Activated naive CD4-positive, alpha-beta T cell treated with anti-CD3 and anti-CD28 coated beads, Interleukin-2, amount 50 U/mL, for 16 hours (primary cell): Measurements from ENCODE around the gene MEG3.

ENCODE experiments used
- DNase-seq: peaks from one replicate; pipeline ENCODE4 v3.0.0-alpha.2; 2020

Gene MEG3

DNA sequence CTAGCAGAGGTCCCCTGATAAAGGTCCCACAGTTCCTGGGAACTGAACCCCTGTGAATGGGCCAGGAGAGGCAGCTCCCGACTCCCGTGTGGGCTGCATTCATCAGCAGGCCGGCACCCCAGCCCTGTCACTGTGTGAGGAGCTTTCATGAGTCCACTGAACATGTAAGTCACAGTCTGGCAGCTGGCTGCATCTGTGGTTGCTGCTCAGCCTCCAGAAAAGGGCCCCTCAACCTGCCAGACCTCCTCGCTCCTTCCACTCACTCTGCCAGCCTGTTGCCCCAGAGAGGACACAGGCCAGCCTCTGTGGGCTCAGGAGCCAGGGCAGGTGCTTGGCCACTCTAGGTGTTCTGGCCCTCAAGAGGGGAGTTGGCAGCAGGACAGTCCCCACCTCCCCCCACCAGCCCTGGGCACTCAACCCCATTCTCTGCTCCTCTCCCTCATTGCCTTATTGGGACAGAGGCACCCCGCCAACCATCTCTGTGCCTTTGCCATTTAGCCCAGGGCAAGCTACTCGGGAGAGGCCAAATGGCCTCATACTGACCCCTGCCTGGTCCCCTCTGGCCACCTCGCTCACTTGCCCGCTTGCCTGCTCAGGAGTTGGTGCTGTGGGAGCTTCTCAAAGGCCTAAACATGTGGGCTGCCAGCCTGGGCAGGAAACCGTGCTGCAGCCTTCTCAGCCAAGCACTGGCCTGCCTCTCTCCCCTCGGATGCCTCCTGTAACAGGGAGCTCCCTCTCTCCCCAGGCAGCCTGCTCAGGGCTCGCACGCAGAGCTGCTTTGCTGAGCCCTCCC, 75.7 kb downstream of the MEG3 start:
- DNase-seq: no peak

DNA sequence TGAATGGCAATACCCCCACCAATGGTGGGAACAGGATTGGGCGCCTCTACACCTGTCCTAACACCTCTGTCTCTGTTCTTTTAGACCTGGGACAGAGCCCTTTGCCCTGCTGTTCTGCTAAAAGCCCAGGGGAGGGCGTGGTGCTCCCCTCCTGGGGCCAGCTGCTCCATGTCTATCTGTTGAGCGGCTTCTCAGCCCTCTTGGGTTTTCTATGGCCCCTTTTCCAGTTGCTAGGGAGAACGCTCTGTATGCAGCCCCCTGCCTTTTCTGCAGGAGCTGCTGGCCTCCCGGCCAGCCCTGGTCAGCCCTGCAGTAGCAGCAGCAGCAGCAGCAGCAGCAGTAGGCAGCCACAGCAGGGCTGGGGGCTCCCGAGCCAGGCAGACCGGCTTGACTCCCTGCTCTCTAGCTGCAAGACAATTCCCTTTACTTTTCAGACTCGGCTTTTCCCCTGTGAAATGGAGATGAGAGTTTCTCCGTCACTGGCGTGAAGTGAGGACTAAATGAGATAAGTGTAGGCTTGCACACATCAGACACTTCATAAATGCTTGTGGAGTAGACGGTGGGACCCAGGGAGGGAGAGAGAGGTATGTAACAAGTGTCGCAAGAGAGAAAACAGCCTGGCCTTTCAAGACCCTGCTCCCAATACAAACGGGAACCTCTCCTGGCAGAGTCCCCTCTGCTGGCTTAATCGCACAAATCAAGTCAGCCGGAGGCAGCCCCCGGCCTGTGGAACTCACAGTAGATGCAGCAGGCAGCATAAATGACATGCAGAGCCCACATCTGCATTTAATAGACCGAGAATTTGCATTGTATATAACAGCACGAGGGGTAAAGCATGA, 76.6 kb downstream of the MEG3 start:
- DNase-seq: no peak

DNA sequence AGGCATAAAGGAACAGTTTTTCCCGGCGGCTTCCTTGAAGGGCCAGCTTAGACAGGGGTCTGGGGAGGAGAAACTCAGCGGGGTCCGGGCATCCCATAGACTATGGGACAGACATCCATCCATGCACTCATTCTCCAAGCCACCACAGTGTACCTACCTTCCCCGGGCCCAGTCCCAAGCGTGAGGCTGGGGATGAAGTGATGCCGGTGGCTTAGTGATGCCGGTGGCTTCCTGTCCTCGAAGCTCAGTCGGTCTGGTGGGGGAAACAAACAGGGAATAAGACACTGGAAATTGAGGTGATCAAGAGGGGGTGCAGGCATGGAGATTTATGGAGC, 77.2 kb downstream of the MEG3 start:
- DNase-seq: no peak

DNA sequence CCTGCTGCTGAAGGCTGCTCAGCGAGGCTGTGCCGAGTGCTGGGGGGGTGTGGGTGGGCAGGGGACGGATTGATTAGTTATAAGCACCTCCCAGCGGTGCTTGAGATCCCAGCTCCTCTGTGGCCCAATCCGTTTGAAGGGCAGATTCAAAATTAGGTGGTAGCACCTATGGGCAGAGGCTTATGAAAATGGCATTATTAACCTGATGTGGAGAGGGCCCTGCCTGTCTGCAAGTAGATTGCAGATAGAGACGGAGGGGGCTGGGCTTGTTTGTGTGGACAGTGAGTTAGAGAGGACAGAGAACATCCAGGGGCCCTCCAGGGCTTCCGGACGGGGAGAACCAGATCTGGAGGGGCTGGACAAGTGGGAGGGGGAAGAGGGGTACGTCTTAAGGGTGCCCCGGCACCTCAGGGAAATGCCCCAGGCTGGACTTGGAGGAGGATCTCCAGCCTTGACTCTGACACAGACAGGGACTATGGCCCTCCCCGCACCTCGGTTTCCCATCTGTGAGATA, 77.8 kb downstream of the MEG3 start, which contains the start of gene RTL1:
Gene RTL1, minus strand, starts transcription at position 51 of the 514 bp plus-strand sequence. CDS start 18,934 bp downstream, outside the sequence.
- DNase-seq: no peak

DNA sequence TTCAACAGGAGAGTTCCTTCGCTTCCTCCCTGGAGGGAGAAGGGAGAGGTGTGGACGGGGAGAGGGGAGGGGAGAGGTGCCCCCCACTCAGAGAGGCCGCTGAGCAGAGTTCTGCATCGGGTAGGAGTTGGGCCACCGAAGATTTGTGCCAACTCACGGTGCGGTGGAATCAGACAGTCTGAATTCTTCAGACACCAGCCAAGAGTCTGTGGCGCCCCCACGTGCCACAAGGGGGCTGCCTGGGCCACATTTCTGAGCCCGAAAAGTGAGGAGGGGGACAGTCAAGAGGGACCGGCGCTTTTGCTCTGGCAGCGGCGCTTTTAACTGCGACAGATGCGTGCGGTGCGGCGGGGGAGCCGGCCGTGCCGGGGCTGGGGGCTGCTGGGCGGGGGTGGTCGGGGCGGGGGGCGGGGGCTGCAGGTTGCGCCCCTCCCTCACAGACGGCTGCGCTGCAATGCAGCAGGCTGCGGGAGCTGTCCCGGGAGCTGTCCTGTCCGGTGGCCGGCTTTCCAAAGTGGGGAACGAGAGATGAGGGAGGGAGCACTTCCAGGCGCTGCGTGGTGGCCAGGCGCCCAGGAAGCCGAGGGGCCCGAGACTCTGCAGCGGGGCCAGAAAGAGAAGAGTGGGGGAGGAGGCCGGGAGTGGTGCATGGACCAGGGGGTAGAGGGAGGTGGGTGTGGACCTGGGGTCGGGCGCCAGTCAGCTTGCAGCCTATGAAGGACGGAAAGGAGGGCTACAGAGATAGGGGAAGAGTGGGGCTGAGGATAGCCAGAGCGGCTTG, 78.6 kb downstream of the MEG3 start:
- DNase-seq: no peak

DNA sequence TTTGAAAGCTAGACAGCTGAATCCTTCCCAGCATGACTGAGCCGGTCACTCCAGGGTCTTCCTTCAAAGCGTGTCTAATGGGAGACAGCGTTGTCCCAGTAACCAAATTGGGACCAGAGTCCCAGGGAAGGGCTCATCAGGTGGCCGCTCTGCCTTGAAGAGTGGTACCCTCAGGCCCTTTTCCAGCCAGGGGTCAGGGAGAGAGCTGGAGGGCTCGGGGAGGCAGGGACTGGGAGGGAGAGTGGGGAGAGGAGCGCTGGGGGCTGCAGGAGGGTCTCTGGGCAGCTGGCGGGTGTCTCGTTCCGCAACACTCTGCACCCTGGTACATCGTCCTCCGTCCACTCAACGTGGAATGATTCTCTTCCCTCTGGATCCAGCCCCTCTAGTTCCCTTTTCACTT, 79.2 kb downstream of the MEG3 start:
- DNase-seq: no peak

DNA sequence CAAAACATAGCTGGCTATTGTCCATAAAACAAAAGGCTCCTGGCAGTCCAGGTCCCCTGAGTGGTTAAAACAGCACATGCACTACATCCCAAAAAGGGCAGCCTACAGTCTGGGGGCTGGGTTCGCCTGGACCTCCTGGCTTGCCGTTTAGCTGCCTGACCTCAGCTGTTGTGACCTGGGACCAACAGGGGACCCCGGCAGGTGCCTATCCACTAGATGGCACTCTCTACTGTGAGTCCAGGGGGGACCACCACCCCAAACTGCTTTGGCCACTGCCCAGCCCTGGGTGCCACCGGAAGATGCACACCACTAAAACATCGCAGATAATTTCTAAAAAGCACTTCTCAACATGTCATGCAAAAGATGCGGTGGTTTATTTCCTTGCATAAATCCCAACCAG, 80.5 kb downstream of the MEG3 start:
- DNase-seq: no peak

DNA sequence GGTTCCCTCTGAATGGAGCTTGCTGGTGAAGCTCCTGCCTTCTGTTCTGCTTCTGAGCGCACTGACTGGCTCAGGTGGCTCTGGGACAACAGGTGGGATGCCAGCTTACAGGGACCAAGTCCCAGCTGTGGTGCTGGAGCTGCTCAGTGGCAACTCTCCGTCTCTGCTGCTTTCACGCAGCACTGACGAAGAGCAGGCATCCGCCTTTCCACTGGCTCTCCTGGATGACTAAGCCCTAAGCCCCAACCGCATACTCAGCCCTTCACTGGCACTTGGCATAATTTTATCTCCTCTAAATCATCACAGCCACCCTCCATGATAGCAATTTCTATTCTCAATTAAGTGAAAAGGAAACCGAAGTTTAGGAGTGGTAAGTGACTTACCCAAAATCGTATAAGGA, 81.3 kb downstream of the MEG3 start:
- DNase-seq: no peak

DNA sequence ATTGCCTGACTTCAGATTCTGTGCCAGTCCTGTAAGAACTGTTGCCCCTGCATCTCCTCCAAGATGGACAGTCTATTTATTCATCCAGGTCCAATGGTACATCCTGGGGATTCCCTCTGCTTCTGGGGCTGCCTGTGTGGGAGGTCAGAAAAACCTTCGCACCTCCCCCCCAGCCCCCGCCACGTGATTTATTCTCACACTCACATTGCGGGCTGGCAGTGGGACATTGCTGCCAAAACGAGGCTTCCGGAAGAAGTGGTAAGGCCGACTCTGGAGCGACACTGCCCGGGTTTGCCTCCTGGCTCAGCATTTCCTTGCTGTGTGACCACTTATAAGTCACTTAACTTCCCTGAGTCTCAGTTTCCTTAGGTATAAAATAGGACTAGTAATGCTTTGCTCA, 83.5 kb downstream of the MEG3 start:
- no peak for DNase-seq
